CD4-positive, alpha-beta memory T cell (primary cell): Measurements from ENCODE around the gene SPINT3. TPM values are rescaled to one million over a fixed set of nuclear protein-coding genes. Genes with fewer than 3 reads are reported as not detected.

Source experiments
- CTCF ChIA-PET: fragments of 350-600 bp; sonication (Branson Sonifier 250); formaldehyde crosslinking; loops from one replicate; lab custom pipeline; 2021; ENCODE audit warnings: inconsistent platforms; ENCODE audit not compliant: partially characterized antibody; lab: Charles Lee
- POLR2A ChIA-PET: fragments of 350-600 bp; sonication (Branson Sonifier 250); formaldehyde crosslinking; loops from one replicate; lab custom pipeline; 2021; ENCODE audit not compliant: partially characterized antibody; lab: Charles Lee
- DNase-seq, 5 donors: peaks; one replicate each; pipeline versions ENCODE4 v3.0.0 to v3.0.0-alpha.2; 2020 to 2022; ENCODE audit warnings: mixed read lengths in 1 of 5
- H3K27ac ChIP-seq: one replicate; pipeline ENCODE4 v1.7.0; 2013; ENCODE audit warnings: low read depth, low read length
- H3K27me3 ChIP-seq: 2 replicates; pipeline ENCODE4 v1.7.0; 2013; ENCODE audit warnings: mild to moderate bottlenecking, low read length, moderate library complexity; ENCODE audit not compliant: insufficient read depth
- H3K36me3 ChIP-seq: 2 replicates; pipeline ENCODE4 v1.7.0; 2013; ENCODE audit warnings: mild to moderate bottlenecking, low read length, moderate library complexity; ENCODE audit not compliant: insufficient read depth
- H3K4me1 ChIP-seq: 2 replicates; pipeline ENCODE4 v1.7.0; 2013; ENCODE audit warnings: mild to moderate bottlenecking, low read length, moderate library complexity; ENCODE audit not compliant: insufficient read depth
- H3K4me3 ChIP-seq, 2 donors: one replicate each; pipeline ENCODE4 v1.7.0; 2013; ENCODE audit warnings: low read length in 2 of 2, mild to moderate bottlenecking in 1 of 2
- H3K9me3 ChIP-seq, 2 donors: one replicate each; pipeline ENCODE4 v1.7.0; 2013; ENCODE audit warnings: low read length in 2 of 2, control low read depth in 1 of 2; ENCODE audit not compliant: control insufficient read depth in 1 of 2
- H3K27ac Mint-ChIP-seq, 7 donors: one replicate each; pipeline ENCODE4 v1.8.0; 2020 to 2021; ENCODE audit warnings: mixed read lengths in 7 of 7, mild to moderate bottlenecking in 6 of 7, inconsistent platforms in 3 of 7, moderate library complexity in 3 of 7
- H3K27me3 Mint-ChIP-seq, 2 donors: one replicate each; pipeline ENCODE4 v1.8.0; 2020 to 2021; ENCODE audit warnings: mixed read lengths in 2 of 2
- H3K36me3 Mint-ChIP-seq, 2 donors: one replicate each; pipeline ENCODE4 v1.8.0; 2020 to 2021; ENCODE audit warnings: mixed read lengths in 2 of 2, inconsistent platforms in 1 of 2, mild to moderate bottlenecking in 1 of 2
- H3K4me1 Mint-ChIP-seq, 4 donors: one replicate each; pipeline ENCODE4 v1.8.0; 2020 to 2021; ENCODE audit warnings: mixed read lengths in 4 of 4, mild to moderate bottlenecking in 1 of 4
- H3K4me3 Mint-ChIP-seq, 8 donors: one replicate each; pipeline ENCODE4 v1.8.0; 2020 to 2021; ENCODE audit warnings: mixed read lengths in 8 of 8, mild to moderate bottlenecking in 7 of 8, moderate library complexity in 6 of 8, inconsistent platforms in 3 of 8
- H3K9me3 Mint-ChIP-seq, 8 donors: one replicate each; pipeline ENCODE4 v1.8.0; 2020 to 2021; ENCODE audit warnings: mixed read lengths in 8 of 8, mild to moderate bottlenecking in 5 of 8, inconsistent platforms in 3 of 8, moderate library complexity in 1 of 8
- intact Hi-C: fragments of 100-400 bp; cut with micrococcal nuclease; formaldehyde crosslinking; loops from one replicate; pipeline ENCODE4 v1.15.1; 2023
- polyA plus RNA-seq, 2 donors: library from polyadenylated mRNA; unstranded; fragments of 300-500 nt; fragmentation: Illumina TruSeq; gene quantifications; one replicate each; pipeline ENCODE4 v1.2.3, GENCODE V29; 2021
- total RNA-seq, 2 experiments: library from RNA; stranded (reverse); gene quantifications; one replicate each; pipeline ENCODE4 v1.2.3, GENCODE V29; 2021

The SPINT3 gene
- total and polyA plus RNA-seq, 4 experiments from 2014 or later, result not detected

DNA sequence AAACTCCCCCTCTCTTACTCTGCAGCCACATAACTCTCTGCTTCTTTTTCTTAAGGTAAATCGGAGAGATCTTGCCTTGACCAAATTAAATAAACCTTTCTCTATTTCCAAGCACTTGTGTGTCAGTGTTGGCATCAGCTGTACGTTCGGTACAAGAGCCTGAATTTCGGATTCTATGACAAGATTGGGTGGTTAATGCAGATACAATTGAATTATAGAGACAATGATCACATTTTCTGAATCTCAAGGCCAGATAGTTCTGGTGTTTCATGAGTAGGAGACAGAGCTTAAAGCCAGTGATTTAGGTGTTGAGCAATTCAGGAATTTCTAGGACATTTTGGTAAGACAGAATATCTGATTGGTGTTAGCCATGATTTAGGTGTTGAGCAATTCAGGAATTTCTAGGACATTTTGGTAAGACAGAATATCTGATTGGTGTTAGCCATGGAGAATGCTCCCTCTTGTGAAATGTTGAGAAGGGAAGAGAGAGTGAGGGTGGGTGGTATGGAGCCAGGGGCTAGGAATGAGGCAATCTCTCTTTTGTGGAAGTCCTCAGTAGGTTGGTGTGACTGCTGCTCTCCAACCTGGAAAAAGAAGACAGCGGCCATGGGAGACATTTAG is 5.1 kb downstream of the SPINT3 start:
- H3K36me3 Mint-ChIP-seq, result no peaks in the 10 kb centered on the region
- H3K27ac Mint-ChIP-seq, result no peak overlapping the region
- POLR2A ChIA-PET, result no interaction called here
- H3K4me3 ChIP-seq, result no peak overlapping the region
- peaks cover 0 to 2% (median 0%) of the 10 kb centered on the region in 4 donors for H3K4me1 Mint-ChIP-seq
- no peaks in the 10 kb centered on the region for H3K9me3 ChIP-seq
- intact Hi-C loops, result no loop called here
- no peak overlapping the region for H3K27ac ChIP-seq
- H3K36me3 ChIP-seq, result no peaks in the 10 kb centered on the region
- H3K4me3 Mint-ChIP-seq, result no peak overlapping the region
- no peak for DNase-seq
- H3K27me3 ChIP-seq, result no peaks in the 10 kb centered on the region
- peaks cover 10 to 24% of the 10 kb centered on the region in 2 donors for H3K27me3 Mint-ChIP-seq
- peaks cover 0 to 2% (median 0%) of the 10 kb centered on the region in 8 donors for H3K9me3 Mint-ChIP-seq
- H3K4me1 ChIP-seq, result no peaks in the 10 kb centered on the region
- CTCF ChIA-PET, result no interaction called here

DNA sequence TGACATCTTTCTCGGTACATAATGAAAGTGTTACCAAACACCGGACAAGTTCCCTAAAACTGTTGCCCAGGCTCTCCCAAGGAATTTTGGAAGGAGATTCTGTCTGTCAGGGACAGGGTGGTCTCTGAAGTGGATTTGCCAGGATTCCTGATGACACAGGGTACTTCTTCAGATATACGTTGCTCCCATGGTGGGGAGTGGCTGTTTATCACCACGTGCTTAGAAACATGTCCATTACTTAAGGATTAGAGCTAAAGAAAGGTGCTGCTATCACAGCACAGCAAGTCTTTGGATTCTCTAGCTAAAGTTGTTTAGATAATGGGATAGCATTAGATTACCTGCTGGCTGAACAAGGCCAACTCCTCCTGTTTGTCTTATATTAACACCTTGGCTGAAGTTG is 6.3 kb downstream of the SPINT3 start:
- no peaks in the 10 kb centered on the region for H3K9me3 ChIP-seq
- H3K27ac ChIP-seq, result no peak overlapping the region
- H3K27me3 Mint-ChIP-seq, result peaks cover 10 to 25% of the 10 kb centered on the region in 2 donors
- peaks cover 0 to 2% (median 0%) of the 10 kb centered on the region in 4 donors for H3K4me1 Mint-ChIP-seq
- no peaks in the 10 kb centered on the region for H3K36me3 Mint-ChIP-seq
- H3K27ac Mint-ChIP-seq, result no peak overlapping the region
- DNase-seq, result no peak
- H3K36me3 ChIP-seq, result no peaks in the 10 kb centered on the region
- intact Hi-C loops, result no loop called here
- ChIA-PET CTCF (no interaction called here), POLR2A (no interaction called here)
- H3K4me3 Mint-ChIP-seq, result no peak overlapping the region
- no peaks in the 10 kb centered on the region for H3K4me1 ChIP-seq
- no peaks in the 10 kb centered on the region for H3K27me3 ChIP-seq
- peaks cover 0 to 2% (median 0%) of the 10 kb centered on the region in 8 donors for H3K9me3 Mint-ChIP-seq
- H3K4me3 ChIP-seq, result no peak overlapping the region

DNA sequence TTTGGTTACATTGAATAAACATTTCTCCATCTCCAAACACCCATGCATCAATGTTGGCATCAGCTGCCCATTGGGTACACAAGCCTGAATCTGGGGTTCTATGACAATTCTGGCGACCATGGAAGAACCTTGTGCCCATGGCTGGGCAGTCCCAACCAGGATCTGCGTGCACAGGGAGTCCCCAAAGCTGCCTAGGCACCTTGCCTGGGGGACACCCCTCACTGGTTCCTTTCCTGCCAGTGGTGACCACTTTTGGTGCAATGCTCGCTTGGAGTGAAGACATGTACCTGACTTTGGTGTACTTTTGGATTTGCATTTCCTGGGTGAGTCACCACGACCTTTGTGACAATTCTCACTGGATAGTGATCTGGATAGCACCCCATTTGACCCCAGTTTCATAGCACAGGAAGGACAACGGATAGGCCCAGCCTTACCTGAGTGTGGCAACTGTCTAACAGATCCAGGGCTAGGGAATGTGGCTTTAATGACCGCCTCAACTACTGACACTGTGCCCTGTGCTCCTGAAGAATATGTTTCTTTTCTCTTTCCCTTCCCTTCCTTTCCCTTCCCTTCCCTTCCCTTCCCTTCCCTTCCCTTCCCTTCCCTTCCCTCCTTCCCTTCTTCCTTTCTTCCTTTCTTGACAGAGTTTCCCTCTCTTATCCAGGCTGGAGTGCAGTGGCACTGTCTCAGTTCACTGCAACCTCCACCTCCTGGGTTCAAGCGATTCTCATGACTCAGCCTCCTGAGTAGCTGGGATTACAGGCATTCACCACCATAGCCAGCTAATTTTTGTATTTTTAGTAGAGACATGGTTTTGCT is 7.1 kb downstream of the SPINT3 start:
- H3K27me3 Mint-ChIP-seq, result peaks cover 11 to 27% of the 10 kb centered on the region in 2 donors
- ChIA-PET CTCF (no interaction called here), POLR2A (no interaction called here)

DNA sequence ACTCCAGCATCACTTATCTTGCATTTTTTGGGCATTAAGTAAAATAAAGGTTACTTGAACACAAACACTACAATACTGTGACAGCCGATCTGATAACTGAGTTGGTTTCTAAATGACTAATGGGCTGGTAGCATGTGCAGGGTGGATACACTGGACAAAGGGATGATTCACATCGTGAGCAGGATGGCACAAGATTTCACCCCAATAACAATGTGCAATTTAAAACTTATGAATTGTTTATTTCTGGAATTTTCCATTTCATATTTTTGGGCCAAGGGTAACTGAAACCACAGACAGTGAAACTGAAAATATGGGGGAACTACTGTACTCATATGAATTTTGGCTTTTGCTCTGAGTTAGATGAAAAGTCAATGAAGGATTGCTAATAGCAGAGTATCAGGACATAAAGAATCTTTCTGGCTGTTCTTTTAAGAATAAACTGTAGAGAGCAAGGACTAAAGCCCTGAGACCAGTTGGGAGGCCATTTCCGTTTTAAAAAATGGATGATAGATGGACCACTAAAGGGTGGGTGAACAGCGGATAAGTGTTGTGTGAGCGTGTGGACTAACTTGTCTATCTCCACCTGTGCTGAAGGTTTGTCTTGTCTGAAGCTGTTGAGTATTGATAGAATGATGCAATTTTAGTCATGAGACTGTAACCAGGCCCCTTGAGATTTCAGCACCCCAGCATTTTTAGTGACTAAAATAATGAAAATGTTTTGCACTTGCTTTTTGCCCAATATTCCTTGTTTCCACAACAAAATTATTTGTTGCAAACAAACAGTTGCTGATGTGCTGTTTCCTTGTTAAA is 8.2 kb downstream of the SPINT3 start:
- ChIA-PET POLR2A (no interaction called here), CTCF (no interaction called here)
- Mint-ChIP-seq H3K4me3 (no peak overlapping the region), H3K27me3 (peaks cover 11 to 24% of the 10 kb centered on the region in 2 donors), H3K36me3 (no peaks in the 10 kb centered on the region), H3K27ac (no peak overlapping the region), H3K4me1 (peaks cover 0 to 2% (median 0%) of the 10 kb centered on the region in 4 donors), H3K9me3 (peaks cover 0 to 4% (median 0%) of the 10 kb centered on the region in 8 donors)
- intact Hi-C loops, result no loop called here
- Histone ChIP-seq H3K4me3 (no peak overlapping the region), H3K4me1 (no peaks in the 10 kb centered on the region), H3K36me3 (no peaks in the 10 kb centered on the region), H3K9me3 (no peaks in the 10 kb centered on the region), H3K27ac (no peak overlapping the region), H3K27me3 (no peaks in the 10 kb centered on the region)
- DNase-seq, result no peak

More for the DNA sequence above, 7.1 kb downstream of the SPINT3 start:
- DNase-seq, result no peak
- intact Hi-C loops, result no loop called here
- no peak overlapping the region for H3K27ac ChIP-seq
- H3K9me3 Mint-ChIP-seq, result peaks cover 0 to 4% (median 0%) of the 10 kb centered on the region in 8 donors
- H3K36me3 Mint-ChIP-seq, result no peaks in the 10 kb centered on the region
- no peaks in the 10 kb centered on the region for H3K4me1 ChIP-seq
- H3K4me1 Mint-ChIP-seq, result peaks cover 0 to 2% (median 0%) of the 10 kb centered on the region in 4 donors
- no peak overlapping the region for H3K4me3 ChIP-seq
- no peaks in the 10 kb centered on the region for H3K27me3 ChIP-seq
- no peaks in the 10 kb centered on the region for H3K36me3 ChIP-seq
- no peaks in the 10 kb centered on the region for H3K9me3 ChIP-seq
- no peak overlapping the region for H3K27ac Mint-ChIP-seq
- H3K4me3 Mint-ChIP-seq, result no peak overlapping the region

DNA sequence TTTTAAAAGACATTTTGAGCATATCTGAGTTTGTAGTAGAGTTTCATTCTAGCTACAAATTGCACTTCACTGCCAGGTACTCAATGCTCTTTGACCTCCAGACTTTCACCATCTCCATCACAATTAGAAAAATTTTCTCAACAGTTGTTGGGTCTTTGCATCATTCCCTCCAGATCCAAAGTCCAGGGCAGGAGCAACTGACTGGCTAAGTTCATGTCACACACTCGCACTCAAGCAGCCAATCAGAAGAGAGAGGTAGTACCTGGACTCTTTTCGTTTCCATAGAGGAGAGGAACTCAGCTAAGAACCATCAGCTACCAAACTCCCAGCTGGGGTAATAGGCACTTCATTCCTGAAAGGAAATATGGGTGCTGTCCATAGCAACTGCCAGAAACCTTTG is 9.0 kb downstream of the SPINT3 start:
- ChIA-PET POLR2A (no interaction called here), CTCF (no interaction called here)
- no peak overlapping the region for H3K4me3 ChIP-seq
- H3K9me3 ChIP-seq, result no peaks in the 10 kb centered on the region
- Mint-ChIP-seq H3K27me3 (peaks cover 13 to 27% of the 10 kb centered on the region in 2 donors), H3K36me3 (no peaks in the 10 kb centered on the region), H3K9me3 (peaks cover 0 to 4% (median 0%) of the 10 kb centered on the region in 8 donors), H3K27ac (no peak overlapping the region), H3K4me1 (peaks cover 0 to 2% (median 0%) of the 10 kb centered on the region in 4 donors), H3K4me3 (no peak overlapping the region)
- H3K27ac ChIP-seq, result no peak overlapping the region
- H3K36me3 ChIP-seq, result no peaks in the 10 kb centered on the region
- intact Hi-C loops, result no loop called here
- no peak for DNase-seq
- H3K27me3 ChIP-seq, result no peaks in the 10 kb centered on the region
- no peaks in the 10 kb centered on the region for H3K4me1 ChIP-seq

DNA sequence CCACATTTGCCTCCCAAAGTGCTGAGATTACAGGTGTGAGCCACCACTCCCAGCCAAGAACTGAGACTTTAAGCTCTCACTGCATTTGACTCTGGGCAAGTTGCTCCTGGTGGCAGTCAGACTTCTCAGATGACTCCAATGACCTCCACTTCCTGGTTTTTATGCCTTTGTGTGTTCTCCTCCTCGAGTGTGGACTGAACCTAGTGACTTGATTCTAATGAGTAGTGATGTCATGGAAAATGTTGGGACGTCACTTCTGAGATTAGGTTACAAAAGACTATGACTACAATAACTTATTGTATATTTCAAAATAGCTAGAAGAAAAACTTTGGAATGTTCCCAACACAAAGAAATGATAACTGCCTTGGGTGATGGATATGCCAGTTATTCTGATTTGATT is 12.0 kb downstream of the SPINT3 start:
- no peaks in the 10 kb centered on the region for H3K36me3 ChIP-seq
- Mint-ChIP-seq H3K4me3 (no peak overlapping the region), H3K27ac (no peak overlapping the region), H3K27me3 (peaks cover 21 to 32% of the 10 kb centered on the region in 2 donors), H3K36me3 (no peaks in the 10 kb centered on the region), H3K4me1 (peaks cover 0 to 2% (median 0%) of the 10 kb centered on the region in 4 donors), H3K9me3 (peaks cover 0 to 2% (median 0%) of the 10 kb centered on the region in 8 donors)
- H3K27ac ChIP-seq, result no peak overlapping the region
- intact Hi-C loops, result no loop called here
- ChIA-PET CTCF (interaction anchor here (1.2 kb wide), 2 partner anchors 11 to 54 kb away, joined by 3 read pairs; no protein-coding TSS in a partner anchor), POLR2A (no interaction called here)
- no peak overlapping the region for H3K4me3 ChIP-seq
- DNase-seq, result no peak
- no peaks in the 10 kb centered on the region for H3K27me3 ChIP-seq
- H3K4me1 ChIP-seq, result no peaks in the 10 kb centered on the region
- H3K9me3 ChIP-seq, result no peaks in the 10 kb centered on the region

DNA sequence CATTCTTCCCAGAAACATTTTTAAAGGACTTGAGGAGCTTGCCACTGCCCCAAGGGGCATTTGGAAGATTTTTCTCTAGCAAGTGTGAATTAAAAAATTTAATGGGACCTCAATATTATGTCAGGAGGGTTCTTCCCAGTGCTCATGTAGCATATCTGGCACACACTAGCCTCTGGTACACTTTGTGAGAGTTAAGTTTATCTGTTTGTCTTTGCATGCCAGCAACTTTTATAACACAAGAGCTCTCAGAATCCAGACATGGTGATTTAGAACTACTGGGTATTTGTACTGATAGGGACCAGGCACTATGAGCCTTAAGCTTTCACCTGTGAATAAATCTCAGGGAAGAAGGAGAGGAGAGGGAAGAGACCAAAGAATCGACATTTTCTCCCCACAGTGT is 12.9 kb downstream of the SPINT3 start:
- no peak for DNase-seq
- no peak overlapping the region for H3K27ac ChIP-seq
- no peaks in the 10 kb centered on the region for H3K9me3 ChIP-seq
- Mint-ChIP-seq H3K36me3 (no peaks in the 10 kb centered on the region), H3K27ac (no peak overlapping the region), H3K27me3 (peaks cover 21 to 32% of the 10 kb centered on the region in 2 donors), H3K4me3 (no peak overlapping the region), H3K4me1 (peaks cover 0 to 2% (median 0%) of the 10 kb centered on the region in 4 donors), H3K9me3 (peaks cover 0 to 2% (median 0%) of the 10 kb centered on the region in 8 donors)
- no peaks in the 10 kb centered on the region for H3K4me1 ChIP-seq
- H3K27me3 ChIP-seq, result no peaks in the 10 kb centered on the region
- ChIA-PET CTCF (interaction anchor here (1.0 to 1.2 kb wide), 2 partner anchors 18 to 53 kb away, joined by 3 to 4 read pairs; no protein-coding TSS in a partner anchor), POLR2A (no interaction called here)
- intact Hi-C loops, result no loop called here
- no peaks in the 10 kb centered on the region for H3K36me3 ChIP-seq
- no peak overlapping the region for H3K4me3 ChIP-seq
